ENCODE data around the gene FGF11.

FGF11 gene

DNA sequence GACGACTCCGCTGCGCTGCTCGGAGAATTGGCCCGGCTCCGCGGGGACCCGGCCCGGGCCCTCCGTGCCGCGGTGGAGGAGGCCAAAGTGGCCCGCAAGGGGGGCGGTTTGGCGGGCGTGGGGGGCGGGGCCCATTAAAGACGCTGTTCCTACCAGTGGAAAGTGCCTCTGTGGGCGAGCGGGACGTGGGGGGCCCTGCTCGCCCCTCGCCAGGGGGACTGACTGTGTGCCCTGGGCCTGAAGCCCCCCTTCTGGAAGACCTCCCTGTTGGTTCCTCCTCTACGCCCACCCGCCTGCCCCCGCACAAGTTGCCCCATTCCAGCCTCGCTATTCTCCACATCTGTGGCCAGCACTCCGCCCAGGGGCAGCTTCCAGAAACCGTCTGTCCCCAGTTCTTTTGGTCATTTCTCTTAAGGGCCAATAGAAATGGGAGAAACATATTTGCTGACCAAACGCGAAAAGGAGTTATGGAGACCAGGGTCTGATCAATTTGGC, 1.9 kb upstream of the FGF11 start:
- Histone ChIP-seq H3K4me3 (ENCODE audit: low read depth, low read length) (peak overlapping the region; percentile 47), H3K36me3 (no peaks in the 10 kb centered on the region), H3K9me3 (ENCODE audit: severe bottlenecking) (no peaks in the 10 kb centered on the region), H3K27ac (no peak overlapping the region), H3K27me3 (ENCODE audit: insufficient read depth, low read depth, severe bottlenecking) (peaks cover 12% of the 10 kb centered on the region)
- DNase-seq, result no peak
- TF ChIP-seq, protein P1, sequence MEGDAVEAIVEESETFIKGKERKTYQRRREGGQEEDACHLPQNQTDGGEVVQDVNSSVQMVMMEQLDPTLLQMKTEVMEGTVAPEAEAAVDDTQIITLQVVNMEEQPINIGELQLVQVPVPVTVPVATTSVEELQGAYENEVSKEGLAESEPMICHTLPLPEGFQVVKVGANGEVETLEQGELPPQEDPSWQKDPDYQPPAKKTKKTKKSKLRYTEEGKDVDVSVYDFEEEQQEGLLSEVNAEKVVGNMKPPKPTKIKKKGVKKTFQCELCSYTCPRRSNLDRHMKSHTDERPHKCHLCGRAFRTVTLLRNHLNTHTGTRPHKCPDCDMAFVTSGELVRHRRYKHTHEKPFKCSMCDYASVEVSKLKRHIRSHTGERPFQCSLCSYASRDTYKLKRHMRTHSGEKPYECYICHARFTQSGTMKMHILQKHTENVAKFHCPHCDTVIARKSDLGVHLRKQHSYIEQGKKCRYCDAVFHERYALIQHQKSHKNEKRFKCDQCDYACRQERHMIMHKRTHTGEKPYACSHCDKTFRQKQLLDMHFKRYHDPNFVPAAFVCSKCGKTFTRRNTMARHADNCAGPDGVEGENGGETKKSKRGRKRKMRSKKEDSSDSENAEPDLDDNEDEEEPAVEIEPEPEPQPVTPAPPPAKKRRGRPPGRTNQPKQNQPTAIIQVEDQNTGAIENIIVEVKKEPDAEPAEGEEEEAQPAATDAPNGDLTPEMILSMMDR (IDR thresholded peaks at IDR 0.05; ENCODE audit: low read depth, low read length), result no peak

DNA sequence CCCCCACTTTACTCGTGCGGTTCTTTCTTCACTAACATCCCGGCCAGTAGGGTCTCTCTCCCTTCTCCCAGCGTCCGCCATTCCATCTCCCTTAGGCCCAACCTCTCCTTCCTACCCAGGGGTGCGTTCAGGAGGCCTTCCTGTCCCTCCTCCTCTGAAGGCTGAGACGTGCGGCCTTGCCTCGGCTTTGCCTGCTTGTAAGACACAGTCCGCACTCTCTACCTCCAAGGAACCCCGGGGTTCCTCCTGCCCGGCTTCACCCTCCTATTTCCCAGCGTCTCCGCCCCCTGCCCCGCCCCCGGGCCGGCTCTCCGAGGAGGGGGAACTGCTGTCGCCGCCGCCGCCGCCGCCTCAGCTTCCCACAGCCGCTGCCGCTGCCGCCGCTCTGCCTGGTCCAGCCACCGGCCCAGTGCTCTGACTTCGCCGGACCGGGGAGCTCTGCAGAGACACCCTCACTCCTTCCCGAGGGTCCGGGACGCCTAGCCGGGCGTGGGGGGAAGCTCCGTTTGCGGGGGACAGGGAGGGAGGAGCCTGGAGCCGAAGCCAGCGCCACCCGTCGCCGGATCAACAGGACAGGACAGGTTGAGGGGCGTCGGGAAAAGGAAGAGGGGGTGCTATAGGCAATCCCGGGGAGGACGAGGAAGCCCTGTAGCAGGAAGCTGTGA, 1.2 kb upstream of the FGF11 start:
- TF ChIP-seq, protein P1 (IDR thresholded peaks at IDR 0.05; ENCODE audit: low read depth, low read length), result no peak
- peak; percentile 77 for DNase-seq
- Histone ChIP-seq H3K27me3 (ENCODE audit: insufficient read depth, low read depth, severe bottlenecking) (peaks cover 12% of the 10 kb centered on the region), H3K9me3 (ENCODE audit: severe bottlenecking) (no peaks in the 10 kb centered on the region), H3K27ac (no peak overlapping the region; the same call in 1 of the 2 replicates), H3K4me3 (ENCODE audit: low read depth, low read length) (peak overlapping the region; percentile 47), H3K36me3 (no peaks in the 10 kb centered on the region)

DNA sequence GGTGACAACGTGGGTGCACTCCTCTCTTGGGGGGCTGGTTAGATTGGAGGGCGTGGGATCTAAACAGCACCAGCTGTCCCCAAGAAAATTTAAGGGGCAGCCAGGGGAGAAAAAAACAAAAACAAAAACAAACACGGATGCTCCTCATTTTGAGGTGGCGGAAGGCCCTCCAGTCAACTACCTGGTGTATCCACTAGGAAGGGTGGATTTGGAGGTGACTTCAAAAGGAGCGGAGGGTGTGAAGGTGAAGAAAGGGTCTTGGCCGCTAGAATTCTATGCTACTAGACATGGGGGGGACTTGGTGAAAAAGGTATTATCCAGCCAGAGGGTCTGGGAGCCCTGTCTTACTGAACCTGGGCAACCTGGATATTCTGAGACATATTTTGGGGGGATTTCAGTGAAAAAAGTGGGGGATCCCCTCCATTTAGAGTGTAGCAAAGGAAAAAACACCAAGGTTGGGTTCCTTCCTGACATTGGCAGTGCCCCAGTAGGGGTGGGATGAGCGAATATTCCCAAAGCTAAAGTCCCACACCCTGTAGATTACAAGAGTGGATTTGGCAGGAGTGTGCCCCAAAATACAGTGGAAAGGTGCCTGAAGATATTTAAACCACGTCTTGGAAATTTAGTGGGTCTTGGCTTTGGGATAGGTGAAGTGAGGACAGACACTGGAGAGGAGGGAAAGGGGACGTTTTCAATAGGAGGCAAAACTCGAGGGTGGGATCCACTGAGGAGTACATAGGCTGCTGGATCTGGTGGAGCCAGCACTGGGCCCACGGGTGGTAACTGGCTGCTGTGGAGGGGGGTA, 454 bp upstream of the FGF11 start:
- H3K27me3 ChIP-seq (ENCODE audit: insufficient read depth, low read depth, severe bottlenecking), result peaks cover 12% of the 10 kb centered on the region
- no peak overlapping the region for H3K27ac ChIP-seq
- H3K4me3 ChIP-seq (ENCODE audit: low read depth, low read length), result peak overlapping the region; percentile 86
- TF ChIP-seq, protein P1 (IDR thresholded peaks at IDR 0.05; ENCODE audit: low read depth, low read length), result no peak
- no peaks in the 10 kb centered on the region for H3K9me3 ChIP-seq (ENCODE audit: severe bottlenecking)
- no peaks in the 10 kb centered on the region for H3K36me3 ChIP-seq
- DNase-seq, result no peak

DNA sequence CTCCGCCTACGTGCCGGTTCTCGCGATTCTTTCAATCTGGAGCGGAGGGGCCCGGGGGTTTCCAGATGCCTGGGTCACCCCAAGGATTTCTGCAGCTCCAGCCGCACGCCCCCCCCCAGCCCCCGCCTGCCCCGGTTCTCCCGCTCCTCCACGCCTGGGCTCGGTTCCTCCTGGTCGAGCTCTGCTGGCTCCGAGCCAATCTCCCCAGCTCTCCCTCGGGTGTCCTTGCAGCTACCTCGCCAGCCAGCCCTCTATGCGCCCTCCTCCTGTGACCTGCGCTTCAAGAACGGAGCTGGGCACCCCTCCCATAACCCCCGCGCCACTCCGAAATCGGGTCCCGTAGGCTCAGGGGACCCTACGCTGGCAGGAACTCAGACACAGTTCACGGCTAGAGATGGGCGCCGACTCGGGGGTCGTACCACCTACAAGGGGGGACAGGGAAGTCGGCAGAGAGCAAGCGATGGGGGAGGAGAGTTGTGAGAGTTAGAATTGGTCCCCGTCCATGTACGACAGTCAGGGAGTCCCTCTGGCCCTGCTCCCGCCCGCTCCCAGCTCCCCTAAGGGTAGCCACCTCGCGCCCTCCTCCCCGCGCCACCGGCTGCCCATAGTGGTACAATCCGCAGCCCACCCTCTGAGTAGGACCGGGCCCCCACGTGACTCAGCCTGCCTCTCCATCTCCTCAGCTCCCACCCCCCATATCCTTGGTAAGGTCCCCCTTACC, 961 bp downstream of the FGF11 start:
- peak; percentile 58 for DNase-seq
- TF ChIP-seq, protein P1 (IDR thresholded peaks at IDR 0.05; ENCODE audit: low read depth, low read length), result no peak
- no peaks in the 10 kb centered on the region for H3K36me3 ChIP-seq
- H3K27me3 ChIP-seq (ENCODE audit: insufficient read depth, low read depth, severe bottlenecking), result peaks cover 12% of the 10 kb centered on the region
- H3K27ac ChIP-seq, result peak overlapping the region; percentile 41
- peak overlapping the region; percentile 86 for H3K4me3 ChIP-seq (ENCODE audit: low read depth, low read length)
- H3K9me3 ChIP-seq (ENCODE audit: severe bottlenecking), result no peaks in the 10 kb centered on the region

DNA sequence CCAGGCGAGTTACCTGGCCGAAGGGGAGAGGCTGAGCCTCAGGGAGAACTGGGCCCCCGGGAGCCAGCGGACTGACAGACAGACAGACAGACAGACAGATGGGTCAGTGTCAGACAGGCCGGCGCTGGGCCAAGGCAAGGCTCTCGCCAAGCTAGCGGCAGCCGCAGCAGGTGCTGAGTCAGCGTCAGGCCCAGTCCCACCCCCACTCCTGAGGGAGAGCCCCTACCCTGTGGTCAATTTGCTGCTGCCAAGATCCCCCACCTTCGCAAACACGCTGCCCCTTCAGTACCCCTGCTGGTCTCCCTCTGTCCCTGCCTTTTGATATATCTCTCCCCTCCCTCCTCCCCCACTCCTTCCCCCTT, 1.5 kb downstream of the FGF11 start:
- DNase-seq, result peak; percentile 50
- TF ChIP-seq, protein P1 (IDR thresholded peaks at IDR 0.05; ENCODE audit: low read depth, low read length), result no peak
- peak overlapping the region; percentile 86 for H3K4me3 ChIP-seq (ENCODE audit: low read depth, low read length)
- peak overlapping the region; percentile 41 for H3K27ac ChIP-seq
- H3K9me3 ChIP-seq (ENCODE audit: severe bottlenecking), result no peaks in the 10 kb centered on the region
- peaks cover 12% of the 10 kb centered on the region for H3K27me3 ChIP-seq (ENCODE audit: insufficient read depth, low read depth, severe bottlenecking)
- no peaks in the 10 kb centered on the region for H3K36me3 ChIP-seq

Data from WERI-Rb-1 (cell line).